Prostate gland (tissue), 2 donors: ENCODE results near the gene IL2RG.

ENCODE experiments used
- CTCF ChIP-seq, 4 experiments: fragments of 200-600 bp in 2 of 4; fragments of 450-650 bp in 2 of 4; sonication (generic) in 2 of 4; IDR thresholded peaks; 1 replicate in 3 of 4; 2 replicates in 1 of 4; pipeline ENCODE4 v1.5.1; 2016 to 2019; ENCODE audit warnings: antibody characterized with exemption in 4 of 4, mild to moderate bottlenecking in 2 of 4, moderate library complexity in 2 of 4
- POLR2A ChIP-seq: fragments of 450-650 bp; IDR thresholded peaks from one replicate; pipeline ENCODE4 v1.6.1; 2016; ENCODE audit warnings: antibody characterized with exemption, mild to moderate bottlenecking

- TF ChIP-seq POLR2A = no peak
- no peak for TF ChIP-seq CTCF (IDR thresholded peaks at IDR 0.05)
Observed at GRCh38 chrX:71128166-71128833, 16.9 kb upstream of the IL2RG start.
